ENCODE data around the gene SHROOM2.

- TF ChIP-seq CTCF (IDR thresholded peaks at IDR 0.05; ENCODE audit: low read length) (no peak), EZH2phosphoT487 (IDR thresholded peaks at IDR 0.05; ENCODE audit: low read length) (no peak), EZH2 (optimal IDR thresholded peaks at IDR 0.05; ENCODE audit: low read depth, low read length) (no peak)
Measured at GRCh38 chrX:9770319-9770718, 15.9 kb upstream of the SHROOM2 start.
